ENCODE measurements around the gene TMEM132C.

TMEM132C gene

GRCh38 chr12:128734371-128734770 is 467.4 kb downstream of the TMEM132C start:
- no peak for DNase-seq

- no peak for DNase-seq
Measured at GRCh38 chr12:128737292-128737966, 470.5 kb downstream of the TMEM132C start.

- no peak for DNase-seq
Measured at GRCh38 chr12:128743916-128744315, 476.9 kb downstream of the TMEM132C start.

- no peak for DNase-seq
Measured at GRCh38 chr12:128745772-128746689, 479.1 kb downstream of the TMEM132C start.

GRCh38 chr12:128747441-128747840 is 480.5 kb downstream of the TMEM132C start:
- no peak for DNase-seq

- no peak for DNase-seq
Measured at GRCh38 chr12:128752386-128752785, 485.4 kb downstream of the TMEM132C start.

- DNase-seq = no peak
Measured at GRCh38 chr12:128753438-128753837, 486.5 kb downstream of the TMEM132C start.

GRCh38 chr12:128754275-128754674 is 487.3 kb downstream of the TMEM132C start:
- DNase-seq = no peak

GRCh38 chr12:128755566-128755965 is 488.6 kb downstream of the TMEM132C start:
- DNase-seq = no peak

Data from amniotic stem cell (primary cell).